PC-3 (cell line): ENCODE data around the gene ANTXR2. TPM values are rescaled to one million over a fixed set of nuclear protein-coding genes. Genes with fewer than 3 reads are reported as not detected.

Experiments
- ATAC-seq: fragments of 200-7000 bp; cut with Tn5 transposase; 2 replicates; pipeline ENCODE4 v1.9.1; 2020; ENCODE audit warnings: mild to moderate bottlenecking, moderate library complexity
- BruUV-seq: library from RNA; stranded (reverse); fragments of 400-500 nt; replicated peaks from 2 replicates; lab custom pipeline; 2021; lab: Mats Ljungman, UMichigan
- CTCF ChIA-PET: fragments of 300-600 bp; sonication (Branson Sonifier 250); formaldehyde crosslinking; loops from one replicate; lab custom pipeline; 2022; ENCODE audit warnings: antibody characterized with exemption; lab: Charles Lee
- POLR2A ChIA-PET: fragments of 300-600 bp; sonication (Branson Sonifier 250); formaldehyde crosslinking; loops from one replicate; lab custom pipeline; 2022; ENCODE audit warnings: antibody characterized with exemption; ENCODE audit not compliant: unreplicated experiment; lab: Charles Lee
- DNase-seq: peaks from one replicate; pipeline ENCODE4 v3.0.0-alpha.2; 2015
- H2AFZ ChIP-seq: fragments of 300-600 bp; sonication (generic); 2 replicates; pipeline ENCODE4 v1.6.0; 2016; ENCODE audit warnings: antibody characterized with exemption, low read length
- H3F3A ChIP-seq: fragments of 300-600 bp; sonication (generic); one replicate; pipeline ENCODE4 v1.6.0; 2017; ENCODE audit warnings: antibody characterized with exemption, low read length, control low read depth, mild to moderate bottlenecking; ENCODE audit not compliant: unreplicated experiment
- H3K27ac ChIP-seq: fragments of 300-600 bp; sonication (generic); 2 replicates; pipeline ENCODE4 v1.5.1; 2016; ENCODE audit warnings: mild to moderate bottlenecking, low read length
- H3K27me3 ChIP-seq: fragments of 300-600 bp; sonication (generic); 2 replicates; pipeline ENCODE4 v1.6.1; 2016; ENCODE audit warnings: low read length, mixed read lengths
- H3K36me3 ChIP-seq: fragments of 300-600 bp; sonication (generic); 2 replicates; pipeline ENCODE4 v1.6.1; 2016; ENCODE audit warnings: low read depth, mixed run types, low read length, mixed read lengths
- H3K4me1 ChIP-seq: fragments of 300-600 bp; sonication (generic); 2 replicates; pipeline ENCODE4 v1.5.1; 2016; ENCODE audit warnings: low read length; ENCODE audit not compliant: insufficient read depth
- H3K4me2 ChIP-seq: fragments of 300-600 bp; sonication (generic); 2 replicates; pipeline ENCODE4 v1.6.0; 2016; ENCODE audit warnings: low read length
- H3K4me3 ChIP-seq: fragments of 300-600 bp; sonication (generic); 2 replicates; pipeline ENCODE4 v1.5.1; 2016; ENCODE audit warnings: mild to moderate bottlenecking, low read length, mixed read lengths
- H3K79me2 ChIP-seq: fragments of 300-600 bp; sonication (generic); 2 replicates; pipeline ENCODE4 v1.6.1; 2017; ENCODE audit warnings: low read length, mixed read lengths
- H3K9ac ChIP-seq: fragments of 300-600 bp; sonication (generic); 2 replicates; pipeline ENCODE4 v1.6.0; 2016; ENCODE audit warnings: mild to moderate bottlenecking, low read length
- H3K9me2 ChIP-seq: fragments of 300-600 bp; sonication (generic); replicated peaks from 2 replicates; pipeline ENCODE4 v1.6.1; 2016; ENCODE audit warnings: mixed run types, low read length, mixed read lengths
- H3K9me3 ChIP-seq: fragments of 300-600 bp; sonication (generic); 2 replicates; pipeline ENCODE4 v1.6.1; 2016; ENCODE audit warnings: low read length, mixed read lengths
- H4K20me1 ChIP-seq: fragments of 300-600 bp; sonication (generic); 2 replicates; pipeline ENCODE4 v1.6.1; 2016; ENCODE audit warnings: low read length, mixed read lengths
- CTCF ChIP-seq: fragments of 300-600 bp; sonication (generic); conservative IDR thresholded peaks from 2 replicates; pipeline ENCODE4 v1.5.1; 2017; ENCODE audit warnings: antibody characterized with exemption, low read depth, mild to moderate bottlenecking, low read length
- EZH2 ChIP-seq: fragments of 300-600 bp; sonication (generic); IDR thresholded peaks from one replicate; pipeline ENCODE4 v1.6.1; 2017; ENCODE audit warnings: antibody characterized with exemption, mild to moderate bottlenecking, low read length; ENCODE audit not compliant: unreplicated experiment
- EZH2phosphoT487 ChIP-seq: fragments of 300-600 bp; sonication (generic); IDR thresholded peaks from 2 replicates; pipeline ENCODE4 v1.6.1; 2018; ENCODE audit warnings: mild to moderate bottlenecking, antibody characterized with exemption, low read length, borderline replicate concordance
- intact Hi-C: fragments of 100-400 bp; cut with micrococcal nuclease; formaldehyde crosslinking; loops from 2 replicates; pipeline ENCODE4 v1.9.0; 2023
- total RNA-seq: library from RNA; depleted of rRNA; stranded (reverse); fragments of >200 nt; gene quantifications from 2 replicates; pipeline ENCODE4 v1.2.3, GENCODE V29; 2014

The ANTXR2 gene
- total RNA-seq, 1 experiment from 2014 or later: 43.9 TPM

- Histone ChIP-seq H3K9me3 (no peaks in the 10 kb centered on the region), H3K27me3 (no peaks in the 10 kb centered on the region), H3K9ac (no peak overlapping the region), H3K4me3 (no peak overlapping the region), H3K4me2 (no peak overlapping the region), H3K36me3 (no peaks in the 10 kb centered on the region), H4K20me1 (no peaks in the 10 kb centered on the region), H3K27ac (no peak overlapping the region), H3K79me2 (no peaks in the 10 kb centered on the region), H2AFZ (no peak overlapping the region), H3K4me1 (no peaks in the 10 kb centered on the region), H3K9me2 (no peaks in the 10 kb centered on the region), H3F3A (no peaks in the 10 kb centered on the region)
- ChIA-PET CTCF (no interaction called here), POLR2A (no interaction called here)
- intact Hi-C loops: no loop called here
- ATAC-seq (no peak), DNase-seq (no peak)
- BruUV-seq: no TSS peak
- TF ChIP-seq EZH2phosphoT487 (no peak), EZH2 (no peak), CTCF (no peak)
Observed at GRCh38 chr4:79922011-79922410, 151.0 kb downstream of the ANTXR2 start.

GRCh38 chr4:79920163-79920853 is 152.7 kb downstream of the ANTXR2 start:
- no peak overlapping the region for H3K9ac ChIP-seq
- no peaks in the 10 kb centered on the region for H3K36me3 ChIP-seq
- no peak overlapping the region for H2AFZ ChIP-seq
- H3K9me2 ChIP-seq: no peaks in the 10 kb centered on the region
- no peaks in the 10 kb centered on the region for H3K4me1 ChIP-seq
- H3K27ac ChIP-seq: no peak overlapping the region
- TF ChIP-seq CTCF (no peak), EZH2 (no peak), EZH2phosphoT487 (no peak)
- POLR2A ChIA-PET: no interaction called here
- H4K20me1 ChIP-seq: no peaks in the 10 kb centered on the region
- CTCF ChIA-PET: no interaction called here
- DNase-seq (no peak), ATAC-seq (no peak)
- no peaks in the 10 kb centered on the region for H3F3A ChIP-seq
- no peaks in the 10 kb centered on the region for H3K79me2 ChIP-seq
- H3K4me2 ChIP-seq: no peak overlapping the region
- no peak overlapping the region for H3K4me3 ChIP-seq
- intact Hi-C loops: no loop called here
- no peaks in the 10 kb centered on the region for H3K9me3 ChIP-seq
- BruUV-seq: no TSS peak
- no peaks in the 10 kb centered on the region for H3K27me3 ChIP-seq

- BruUV-seq: no TSS peak
- H3K4me2 ChIP-seq: no peak overlapping the region
- H3K27ac ChIP-seq: no peak overlapping the region
- no peaks in the 10 kb centered on the region for H3K9me2 ChIP-seq
- no peak overlapping the region for H3K9ac ChIP-seq
- CTCF ChIA-PET: no interaction called here
- H3K36me3 ChIP-seq: no peaks in the 10 kb centered on the region
- H4K20me1 ChIP-seq: no peaks in the 10 kb centered on the region
- no peaks in the 10 kb centered on the region for H3K9me3 ChIP-seq
- TF ChIP-seq CTCF (no peak), EZH2phosphoT487 (no peak), EZH2 (no peak)
- no peaks in the 10 kb centered on the region for H3K27me3 ChIP-seq
- H3K4me3 ChIP-seq: no peak overlapping the region
- DNase-seq (no peak), ATAC-seq (no peak)
- no peaks in the 10 kb centered on the region for H3K4me1 ChIP-seq
- H3K79me2 ChIP-seq: no peaks in the 10 kb centered on the region
- H2AFZ ChIP-seq: no peak overlapping the region
- H3F3A ChIP-seq: no peaks in the 10 kb centered on the region
- intact Hi-C loops: no loop called here
- POLR2A ChIA-PET: no interaction called here
Observed at GRCh38 chr4:79918292-79918691, 154.7 kb downstream of the ANTXR2 start.
